GM21367 (cell line): ENCODE results near the gene OR52I1.

Experiments used
- ATAC-seq: cut with Tn5 transposase; IDR thresholded peaks from one replicate; pipeline ENCODE4 v1.9.1; 2021; ENCODE audit not compliant: unreplicated experiment

The OR52I1 gene, protein sequence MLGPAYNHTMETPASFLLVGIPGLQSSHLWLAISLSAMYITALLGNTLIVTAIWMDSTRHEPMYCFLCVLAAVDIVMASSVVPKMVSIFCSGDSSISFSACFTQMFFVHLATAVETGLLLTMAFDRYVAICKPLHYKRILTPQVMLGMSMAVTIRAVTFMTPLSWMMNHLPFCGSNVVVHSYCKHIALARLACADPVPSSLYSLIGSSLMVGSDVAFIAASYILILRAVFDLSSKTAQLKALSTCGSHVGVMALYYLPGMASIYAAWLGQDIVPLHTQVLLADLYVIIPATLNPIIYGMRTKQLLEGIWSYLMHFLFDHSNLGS

DNA sequence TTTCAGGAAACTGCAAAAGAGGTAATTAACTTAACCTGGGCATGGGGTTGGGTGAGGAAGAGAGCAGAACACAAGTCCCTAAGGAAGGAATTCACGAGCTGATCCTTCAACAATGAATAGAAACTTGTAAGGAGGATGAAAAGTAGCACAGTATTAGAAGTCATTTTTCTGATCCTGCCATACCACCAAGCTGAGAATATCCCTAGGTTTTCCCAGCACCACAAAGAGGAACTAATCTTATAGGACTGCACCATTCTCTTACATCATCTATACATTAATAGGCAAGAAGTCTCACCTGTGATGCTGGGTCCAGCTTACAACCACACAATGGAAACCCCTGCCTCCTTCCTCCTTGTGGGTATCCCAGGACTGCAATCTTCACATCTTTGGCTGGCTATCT lies at the start of gene OR52I1:
Gene OR52I1 (plus strand): TSS at position 301 of the 400 bp plus-strand sequence. CDS start 0 bp downstream, at position 301.
- no peak for ATAC-seq

DNA sequence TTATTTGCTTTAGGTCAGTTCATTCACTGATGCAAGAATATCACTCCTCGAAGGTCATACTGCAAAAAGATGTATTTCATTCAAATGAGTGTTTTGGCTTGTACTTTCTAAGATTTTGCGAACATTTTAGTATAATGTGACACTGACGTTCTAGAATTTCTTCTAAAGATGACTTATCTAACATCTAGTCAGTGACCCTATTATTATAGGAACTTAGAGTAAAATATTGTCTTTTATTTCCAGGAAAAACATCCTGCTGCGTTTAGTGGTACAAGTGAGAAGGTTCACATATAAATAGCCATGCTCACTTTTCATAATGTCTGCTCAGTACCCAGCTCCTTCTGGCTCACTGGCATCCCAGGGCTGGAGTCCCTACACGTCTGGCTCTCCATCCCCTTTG lies 48.9 kb upstream of the OR52I1 start, which contains the start of gene OR52M1:
Gene OR52M1 (plus strand): TSS at position 301 of the 400 bp plus-strand sequence. CDS start 0 bp downstream, at position 301.
- no peak for ATAC-seq

DNA sequence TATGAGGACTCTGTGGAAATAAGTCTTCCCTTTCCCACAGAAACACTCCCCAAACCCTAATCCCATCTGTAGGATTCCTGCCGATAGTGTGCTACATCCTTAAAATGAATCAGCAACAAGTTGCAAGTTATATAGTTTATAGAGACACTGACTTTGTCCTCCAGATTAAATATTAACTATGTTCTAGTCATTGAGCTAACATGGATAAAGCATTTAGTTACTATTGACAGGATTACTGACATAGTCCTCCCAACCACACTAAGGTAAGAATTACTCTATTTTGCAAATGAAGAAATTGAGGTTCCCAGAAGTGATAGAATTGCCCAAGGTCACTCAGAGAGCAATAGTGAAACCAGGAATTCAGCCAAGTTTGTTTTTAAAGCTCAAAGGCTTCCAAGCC lies 47.0 kb upstream of the OR52I1 start:
- no peak for ATAC-seq

DNA sequence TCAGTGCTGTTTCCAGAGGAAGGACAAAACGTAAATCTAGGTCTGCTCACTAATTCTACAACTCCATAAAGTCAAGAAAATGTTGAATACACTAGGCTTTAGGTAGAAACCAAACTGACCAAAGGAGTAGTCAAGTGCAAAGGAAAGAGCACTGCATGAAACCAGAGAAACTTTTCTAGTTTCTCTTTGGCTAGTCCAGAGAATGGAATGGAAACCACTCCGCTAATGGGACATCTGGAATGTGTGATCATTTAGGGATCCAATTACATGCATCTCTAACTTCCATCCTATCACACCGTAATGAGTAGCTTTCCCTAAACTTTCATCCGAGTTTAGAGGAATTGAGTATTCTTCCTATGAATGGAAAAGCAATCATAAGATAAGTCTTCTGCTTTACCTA lies 46.4 kb upstream of the OR52I1 start:
- no peak for ATAC-seq

DNA sequence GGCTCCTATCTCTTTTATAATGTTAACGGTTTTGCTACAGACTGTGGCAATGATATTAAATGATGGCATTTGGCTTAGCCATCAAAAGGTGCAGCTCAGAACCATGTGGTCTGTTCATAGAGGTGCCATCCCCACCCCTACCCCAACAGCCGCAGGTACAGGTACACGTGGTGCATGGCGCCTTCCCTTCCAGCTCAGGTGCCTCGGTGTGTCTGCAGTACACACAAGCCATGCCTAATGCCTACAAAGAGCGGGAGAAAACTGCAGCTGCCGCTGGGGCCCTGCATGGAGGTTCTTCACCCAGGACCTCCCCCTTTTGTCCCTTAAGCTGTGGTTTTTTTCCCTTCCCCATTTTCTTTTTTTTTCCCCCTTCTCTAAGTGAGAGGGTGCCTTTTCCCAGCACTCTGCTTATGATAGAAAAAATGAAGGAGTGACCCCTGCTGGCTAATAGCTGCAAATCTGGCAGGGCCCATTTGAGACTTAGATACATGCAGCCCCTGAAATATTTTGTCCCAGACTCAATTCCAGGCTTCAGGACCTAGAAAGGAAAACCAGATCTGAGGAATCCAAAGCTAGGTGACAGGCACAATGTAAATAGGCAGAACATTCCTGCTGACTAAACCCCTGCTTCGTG lies 42.4 kb upstream of the OR52I1 start:
- ATAC-seq = no peak

DNA sequence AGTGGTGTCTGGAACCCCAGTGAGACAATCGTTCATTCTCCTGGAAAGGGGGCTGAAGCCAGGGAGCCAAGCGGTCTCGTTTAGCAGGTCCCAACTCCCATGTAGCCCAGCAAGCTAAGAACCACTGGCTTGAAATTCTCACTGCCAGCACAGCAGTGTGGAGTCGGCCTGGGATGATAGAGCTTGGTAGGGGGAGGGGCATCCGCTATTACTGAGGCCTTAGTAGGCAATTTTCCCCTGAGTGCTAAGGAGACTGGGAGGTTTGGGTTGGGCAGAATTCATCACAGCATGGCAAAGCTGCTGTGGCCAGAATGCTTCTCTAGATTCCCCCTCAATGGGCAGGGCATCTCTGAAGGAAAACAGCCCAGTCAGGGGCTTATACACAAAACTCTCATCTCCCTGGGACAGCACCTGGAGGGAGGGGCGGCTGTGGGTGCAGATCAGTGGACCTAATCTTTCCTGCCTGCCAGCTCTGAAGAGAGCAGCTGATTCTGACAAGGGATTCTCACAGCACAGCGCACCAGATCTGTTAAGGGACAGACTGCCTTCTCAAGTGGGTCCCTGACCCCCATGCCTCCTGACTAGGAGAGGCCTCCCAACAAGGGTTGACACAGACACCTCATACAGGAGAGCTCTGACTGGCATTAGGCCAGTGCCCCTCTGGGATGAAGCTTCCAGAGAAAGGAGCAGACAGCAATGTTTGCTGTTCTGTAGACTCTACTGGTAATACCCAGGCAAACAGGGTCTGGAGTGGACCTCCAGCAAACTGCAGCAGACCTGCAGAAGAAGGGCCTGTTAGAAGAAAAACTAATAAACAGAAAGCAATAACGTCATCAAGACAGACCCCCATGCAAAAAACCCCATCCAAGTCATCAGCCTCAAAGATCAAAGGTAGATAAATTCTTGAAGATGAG lies 34.1 kb upstream of the OR52I1 start:
- ATAC-seq = no peak

DNA sequence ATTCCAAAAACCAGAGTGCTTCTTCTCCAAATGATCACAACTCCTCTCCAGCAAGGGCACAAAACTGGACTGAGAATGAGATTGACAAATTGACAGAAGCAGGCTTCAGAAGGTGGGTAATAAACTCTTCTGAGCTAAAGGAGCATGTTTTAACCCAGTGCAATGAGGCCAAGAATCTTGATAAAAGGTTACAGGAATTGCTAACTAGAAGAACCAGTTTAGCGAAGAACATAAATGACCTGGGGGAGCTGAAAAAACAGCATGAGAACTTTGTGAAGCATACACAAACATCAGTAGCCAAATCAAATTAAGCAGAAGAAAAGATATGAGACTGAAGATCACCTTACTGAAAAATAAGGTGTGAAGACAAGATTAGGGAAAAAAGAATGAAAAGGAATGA lies 33.4 kb upstream of the OR52I1 start:
- no peak for ATAC-seq

DNA sequence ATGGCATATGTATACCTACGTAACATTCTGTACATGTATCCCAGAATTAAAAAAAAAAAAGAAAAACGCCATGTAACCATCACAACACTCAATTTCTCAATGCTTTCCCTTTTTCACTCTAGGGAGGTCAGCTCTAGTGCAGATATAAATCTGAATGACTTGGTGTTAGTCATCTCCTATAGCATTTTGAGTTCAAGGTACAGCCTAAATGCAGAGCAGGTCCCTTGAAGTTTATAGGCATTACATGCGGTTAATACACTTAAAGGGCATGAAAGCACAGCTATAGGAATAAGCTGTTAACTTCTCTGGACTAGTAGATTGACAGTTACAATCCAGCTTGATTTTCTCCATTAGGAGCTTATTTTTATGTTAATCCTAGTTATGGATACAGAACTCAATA lies 28.5 kb upstream of the OR52I1 start:
- ATAC-seq = no peak

DNA sequence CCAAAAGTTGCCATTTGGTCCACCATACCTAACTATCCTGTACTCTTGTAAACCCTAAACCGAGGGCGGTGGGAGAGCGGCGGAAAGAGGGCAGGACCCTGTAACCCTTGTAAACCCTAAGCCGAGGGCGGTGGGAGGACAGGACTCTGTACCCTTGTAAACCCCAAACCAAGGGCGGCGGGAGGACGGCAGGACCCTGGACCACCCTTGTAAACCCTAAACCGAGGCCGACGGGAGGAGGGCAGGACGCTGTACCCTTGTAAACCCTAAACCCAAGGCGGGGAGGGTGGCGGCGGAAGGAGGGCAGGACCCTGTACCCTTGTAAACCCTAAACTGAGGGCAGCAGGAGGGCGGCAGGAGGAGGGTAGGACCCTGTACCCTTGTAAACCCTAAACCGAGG lies 24.8 kb upstream of the OR52I1 start:
- ATAC-seq = no peak

DNA sequence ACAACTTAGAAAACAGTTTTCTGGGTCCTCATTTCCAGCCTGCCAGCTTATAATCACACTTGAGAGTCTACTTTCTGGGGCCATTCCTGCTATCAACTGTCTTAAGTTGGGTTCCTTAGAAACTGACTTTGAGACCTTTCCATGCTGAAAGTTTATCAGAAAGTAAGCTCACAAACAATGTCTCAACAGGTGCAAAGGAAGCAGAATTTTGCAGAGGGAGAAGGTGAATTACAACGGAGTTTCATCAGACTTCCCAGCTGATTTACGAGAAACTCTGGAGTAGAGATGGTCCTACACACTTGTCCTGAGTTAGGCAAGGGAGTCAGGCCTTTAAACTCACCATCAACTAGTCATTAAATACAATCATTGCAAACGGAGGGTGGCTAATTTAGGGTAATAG lies 17.0 kb upstream of the OR52I1 start:
- ATAC-seq = no peak

DNA sequence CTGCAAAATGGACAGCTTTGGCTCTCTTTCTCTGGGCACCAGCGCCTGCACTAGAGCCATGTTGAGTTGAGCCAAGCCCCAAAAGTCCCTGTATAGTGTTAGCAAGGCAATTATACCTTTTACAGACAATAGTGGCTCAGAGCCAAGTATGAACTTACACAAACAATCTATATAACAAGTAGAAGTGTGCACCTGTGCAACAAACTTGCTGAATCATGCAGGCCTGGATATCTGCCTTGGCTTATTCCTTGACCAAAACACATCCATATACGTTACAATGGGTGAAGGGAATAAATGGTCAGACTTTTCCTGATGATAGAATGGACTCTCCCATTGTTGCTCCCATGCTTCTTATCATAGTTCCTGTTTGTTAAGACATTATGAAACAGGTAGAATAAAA lies 16.1 kb upstream of the OR52I1 start:
- no peak for ATAC-seq

DNA sequence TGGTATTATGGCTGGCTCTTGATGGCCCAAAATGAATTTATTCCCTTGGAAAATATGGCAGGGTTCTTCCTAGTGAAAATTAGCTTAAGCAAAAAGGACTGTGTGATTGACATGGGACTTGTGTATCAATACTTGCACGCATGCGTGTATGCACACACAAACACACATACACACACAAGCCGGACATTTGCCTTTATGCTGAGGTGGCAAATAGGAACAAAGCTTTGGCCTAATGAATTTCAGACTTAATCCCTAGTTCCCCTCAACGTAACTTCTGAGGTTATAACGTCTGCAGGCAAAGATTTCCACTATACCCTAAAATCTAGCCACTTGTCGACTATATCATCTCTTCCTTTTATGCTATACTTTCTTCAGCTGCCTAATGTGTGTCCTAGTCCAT lies 15.2 kb upstream of the OR52I1 start:
- ATAC-seq = no peak

DNA sequence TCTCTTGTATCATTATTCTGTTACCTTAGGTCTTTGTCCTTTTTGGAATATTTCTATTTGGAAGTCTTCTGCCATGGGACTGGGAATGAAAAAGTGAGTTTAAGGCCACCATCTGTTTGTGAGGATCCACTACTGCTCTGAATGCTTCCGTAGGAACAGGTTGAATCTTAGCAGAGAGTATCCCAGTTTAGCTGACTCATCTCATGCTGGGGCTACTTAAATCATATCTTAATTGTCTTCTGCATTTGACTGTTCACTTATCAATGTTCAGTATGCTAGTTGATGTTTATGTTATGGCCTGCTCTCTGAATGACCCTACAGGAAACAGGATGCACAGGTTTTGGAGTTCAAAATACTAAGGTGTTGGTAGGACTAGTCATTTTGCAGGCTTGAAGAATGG lies 13.7 kb upstream of the OR52I1 start:
- ATAC-seq = no peak

DNA sequence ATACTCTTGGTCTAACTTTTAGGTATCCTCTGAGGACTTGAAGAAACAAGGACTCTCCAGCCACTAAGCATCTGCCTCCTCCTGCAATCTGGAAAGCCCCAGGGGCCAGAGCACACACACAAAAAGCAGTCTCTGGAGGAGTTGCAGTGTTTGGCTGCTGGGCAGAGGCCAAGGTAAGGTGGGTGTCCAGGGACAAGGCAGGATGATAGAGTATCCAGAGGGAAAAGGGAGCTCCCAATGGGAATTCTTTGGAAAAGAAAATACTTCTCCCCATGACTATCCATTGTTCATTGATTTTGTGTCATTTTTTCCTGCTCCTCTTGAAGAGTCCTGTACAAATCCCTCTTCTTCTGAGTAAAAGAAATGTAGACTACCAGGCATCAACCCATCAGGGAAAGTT lies 12.4 kb upstream of the OR52I1 start, which contains the start of gene OR52I2:
Gene OR52I2 (plus strand): TSS at position 301 of the 400 bp plus-strand sequence.
- no peak for ATAC-seq

DNA sequence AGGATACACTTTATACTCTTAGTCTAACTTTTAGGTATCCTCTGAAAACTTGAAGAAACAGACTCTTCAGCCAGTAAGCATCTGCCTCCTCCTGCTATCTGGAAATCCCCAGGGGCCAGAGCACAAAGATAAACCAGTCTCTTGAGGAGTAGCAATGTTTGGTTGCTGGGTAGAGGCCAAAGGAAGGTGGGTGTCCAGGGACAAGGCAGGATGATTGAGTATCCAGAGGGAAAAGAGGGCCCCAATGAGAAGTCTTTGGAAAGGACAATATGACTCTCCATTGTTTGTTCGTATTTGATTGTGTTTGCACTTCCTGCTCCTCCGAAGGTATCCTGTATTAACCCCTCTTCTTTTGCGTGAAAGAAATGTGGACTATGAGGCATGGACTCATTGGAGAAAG lies 4.8 kb upstream of the OR52I1 start:
- ATAC-seq = no peak

DNA sequence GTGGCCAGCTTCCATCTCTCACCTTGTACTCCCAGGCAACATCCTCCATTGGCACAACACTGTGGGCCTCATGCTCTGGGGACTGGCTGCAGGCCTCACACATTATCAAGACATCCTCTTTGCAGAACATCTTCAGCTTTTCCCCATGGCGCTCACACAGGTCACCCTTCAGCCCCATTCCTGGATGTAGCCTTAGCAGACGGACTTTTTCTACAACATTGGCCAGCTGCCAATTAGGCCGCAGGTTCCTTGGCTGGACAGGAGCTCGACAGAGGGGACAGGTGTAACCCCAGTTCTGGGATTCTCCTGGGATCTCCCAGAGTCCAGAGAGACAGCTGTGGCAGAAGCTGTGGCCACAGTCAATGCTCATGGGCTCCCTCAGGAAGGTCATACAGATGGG lies 11.2 kb downstream of the OR52I1 start:
- no peak for ATAC-seq

DNA sequence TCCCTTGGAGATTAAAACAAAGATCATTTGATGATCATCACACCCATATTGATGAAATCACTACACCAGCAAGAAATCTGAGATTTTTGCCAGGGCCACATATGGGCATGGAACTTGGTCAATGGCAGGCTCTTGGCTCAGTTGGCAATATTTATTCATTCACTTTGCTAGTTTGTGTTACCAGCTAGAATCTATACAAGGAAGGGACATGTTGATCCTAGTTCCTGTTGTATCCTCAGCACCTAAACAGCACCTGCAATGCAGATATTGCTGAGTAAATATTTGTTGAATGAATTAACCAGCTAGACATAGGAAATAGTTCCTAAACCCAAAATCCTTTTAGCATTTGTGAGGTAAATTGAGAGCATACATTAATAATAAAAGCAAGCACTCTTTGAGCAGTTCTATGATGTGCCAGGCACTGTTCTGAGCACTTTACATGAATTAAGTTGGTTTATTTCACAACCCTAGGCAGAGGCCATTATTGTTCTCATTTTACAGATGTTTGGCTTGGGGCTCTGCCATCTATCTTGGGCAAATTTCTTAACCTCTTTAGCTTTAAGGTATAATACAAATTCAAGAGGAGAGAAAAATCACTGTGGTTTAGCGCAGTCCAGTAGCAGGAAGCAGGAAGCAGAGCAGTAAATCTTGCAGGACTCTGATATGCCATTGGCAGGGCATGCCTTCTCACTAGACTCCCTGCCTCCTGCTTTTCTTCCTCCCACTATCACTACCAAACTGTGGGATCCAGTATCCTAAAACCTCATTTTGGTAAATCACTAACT lies 12.6 kb downstream of the OR52I1 start:
- ATAC-seq = no peak

DNA sequence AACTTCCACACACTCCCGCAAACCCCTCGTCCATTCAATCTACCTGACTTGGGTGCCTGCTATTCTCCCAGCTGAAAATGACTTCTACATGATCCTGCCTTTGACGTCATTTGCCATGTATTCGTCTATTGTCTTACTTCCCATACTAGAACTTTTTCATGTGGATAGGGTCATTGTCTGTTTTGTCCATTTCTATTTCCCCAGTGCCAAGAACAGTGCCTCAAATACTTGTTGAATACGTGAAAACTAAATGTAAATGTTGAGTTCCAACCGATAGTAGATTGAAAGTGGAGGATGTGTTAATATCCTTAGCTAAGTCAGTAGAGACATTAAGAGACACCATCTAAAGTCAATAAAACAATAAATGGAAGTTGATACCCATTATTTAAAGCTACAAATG lies 13.3 kb downstream of the OR52I1 start:
- ATAC-seq = no peak

DNA sequence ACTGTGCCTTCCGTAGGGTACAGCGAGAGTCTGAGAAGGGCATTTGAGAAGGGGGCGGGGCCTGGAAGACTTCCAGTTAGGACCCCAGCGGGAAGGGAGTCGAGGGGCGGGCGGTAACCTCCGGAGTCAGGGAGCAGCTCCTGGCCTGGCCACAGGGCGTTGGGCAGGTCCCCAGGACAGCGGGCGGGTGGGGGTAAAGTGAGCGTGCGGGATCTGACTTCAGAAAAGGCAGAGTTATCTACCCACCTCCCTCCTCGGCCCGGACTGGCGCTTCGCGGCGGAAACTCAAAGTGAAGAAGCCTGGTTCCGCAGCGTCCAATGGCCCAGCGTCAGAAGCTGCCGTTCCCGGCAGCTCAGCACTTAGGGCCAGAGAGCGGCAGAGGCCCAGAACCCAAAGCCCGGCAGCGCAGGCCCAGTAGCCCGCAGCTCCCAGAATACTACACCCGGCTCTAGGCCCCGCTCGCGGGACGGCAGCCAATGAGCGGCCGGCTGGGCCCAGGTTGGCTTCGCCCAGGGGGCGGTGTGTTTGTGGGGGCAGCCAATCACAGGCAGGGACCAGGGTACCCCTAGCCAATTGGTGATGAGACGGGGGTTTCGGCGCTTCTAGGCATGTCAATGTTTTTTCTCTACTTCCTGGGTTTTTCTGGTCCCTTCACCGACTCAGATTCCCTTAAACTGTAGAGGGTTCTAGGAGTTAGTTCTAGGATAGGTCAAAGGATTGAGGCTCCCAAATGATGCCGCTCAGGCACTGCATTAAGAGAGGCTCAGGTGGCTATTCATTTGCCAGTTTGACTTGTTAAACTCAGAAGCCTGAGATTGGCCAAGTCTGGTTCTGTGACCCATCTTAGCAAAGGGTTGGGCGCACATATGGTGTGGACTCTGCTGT lies 14.2 kb downstream of the OR52I1 start, which contains the start of gene TRIM68:
Gene TRIM68 (minus strand): TSS at position 451 of the 886 bp plus-strand sequence. CDS start 2,727 bp downstream, outside the sequence.
- ATAC-seq = peak; percentile 100
